ENCODE results near the gene PARD3.
"Not testable (repeated sequence)": the region's sequence is repeated elsewhere in the genome, so short reads cannot be mapped to it uniquely, and the experiment has no call there.

PARD3 gene

GRCh38 chr10:34358729-34359434, 456.2 kb downstream of the PARD3 start:
- no peak for DNase-seq

GRCh38 chr10:34356463-34356862, 458.6 kb downstream of the PARD3 start:
- DNase-seq: no peak

- not testable (repeated sequence) for DNase-seq
Measured at GRCh38 chr10:34353530-34353929, 461.6 kb downstream of the PARD3 start.

GRCh38 chr10:34352599-34353204, 462.4 kb downstream of the PARD3 start:
- DNase-seq: not testable (repeated sequence)

GRCh38 chr10:34351161-34351560, 463.9 kb downstream of the PARD3 start:
- DNase-seq: no peak

GRCh38 chr10:34348917-34349485, 466.1 kb downstream of the PARD3 start:
- no peak for DNase-seq

- no peak for DNase-seq
Measured at GRCh38 chr10:34348021-34348420, 467.1 kb downstream of the PARD3 start.

- DNase-seq: no peak
Measured at GRCh38 chr10:34347131-34347530, 468.0 kb downstream of the PARD3 start.

DNA sequence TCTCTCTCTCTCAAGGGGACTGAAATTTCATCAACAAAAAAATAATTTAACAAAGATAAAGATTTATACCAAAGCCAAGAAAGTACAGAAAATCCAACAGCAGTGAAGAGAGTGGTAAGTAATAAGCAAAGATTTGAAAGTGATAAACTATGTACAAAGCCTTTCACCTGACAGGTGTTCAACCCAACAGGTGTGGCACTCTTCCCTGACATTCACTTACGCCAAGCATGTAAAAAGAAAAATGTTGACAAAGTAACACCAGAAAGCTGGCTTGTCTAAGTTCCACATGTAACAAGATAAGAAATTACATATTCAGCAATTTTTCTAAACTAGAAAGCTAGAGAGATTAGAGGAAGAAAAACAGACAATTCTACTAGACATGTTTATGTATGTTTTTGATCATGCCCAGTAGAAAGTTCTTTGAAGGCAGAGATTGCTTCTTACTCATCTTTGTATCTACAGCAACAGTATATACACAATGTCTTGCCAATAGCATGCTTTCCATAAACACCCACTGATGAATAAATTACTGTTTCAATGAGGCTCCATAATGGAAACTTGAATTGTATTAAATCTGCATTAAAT, 468.5 kb downstream of the PARD3 start:
- no peak for DNase-seq

- DNase-seq: no peak
Measured at GRCh38 chr10:34345383-34345782, 469.7 kb downstream of the PARD3 start.

GRCh38 chr10:34343764-34344163, 471.3 kb downstream of the PARD3 start:
- DNase-seq: no peak

GRCh38 chr10:34341473-34341872, 473.6 kb downstream of the PARD3 start:
- no peak for DNase-seq

GRCh38 chr10:34340934-34341333, 474.2 kb downstream of the PARD3 start:
- DNase-seq: no peak

DNA sequence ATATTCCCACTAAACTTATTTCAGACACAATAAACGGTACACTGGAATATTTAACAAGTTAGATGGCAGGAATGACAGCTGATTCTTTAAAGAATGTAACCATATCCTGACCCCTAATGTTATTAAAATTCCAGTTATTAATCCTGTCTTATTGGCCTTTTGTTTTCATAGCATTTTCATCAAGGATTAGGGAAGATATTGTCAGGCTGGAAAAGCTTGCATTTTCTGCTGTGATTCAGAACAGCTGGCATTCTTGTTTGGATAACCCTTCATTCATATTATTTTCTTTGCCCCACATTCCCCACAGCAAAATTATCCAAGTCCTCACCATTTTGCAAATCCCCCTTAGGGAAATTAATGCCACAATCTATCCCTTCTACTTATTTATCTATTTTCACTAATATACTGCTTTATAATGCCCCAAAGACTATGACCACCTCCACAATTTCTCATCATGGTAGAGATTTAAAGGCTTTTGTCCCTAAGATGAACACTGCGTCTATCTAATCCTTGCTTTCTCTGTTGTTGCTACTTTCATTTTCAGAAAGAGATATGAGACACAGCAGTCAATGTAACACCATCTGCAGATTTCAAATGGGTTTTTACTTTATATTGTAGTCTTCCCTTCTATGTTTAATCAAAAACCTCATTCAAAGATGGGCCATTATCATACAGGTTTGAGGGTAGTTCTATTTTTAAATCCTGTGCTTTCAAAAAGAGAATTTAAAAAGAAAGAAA, 475.1 kb downstream of the PARD3 start:
- no peak for DNase-seq

DNA sequence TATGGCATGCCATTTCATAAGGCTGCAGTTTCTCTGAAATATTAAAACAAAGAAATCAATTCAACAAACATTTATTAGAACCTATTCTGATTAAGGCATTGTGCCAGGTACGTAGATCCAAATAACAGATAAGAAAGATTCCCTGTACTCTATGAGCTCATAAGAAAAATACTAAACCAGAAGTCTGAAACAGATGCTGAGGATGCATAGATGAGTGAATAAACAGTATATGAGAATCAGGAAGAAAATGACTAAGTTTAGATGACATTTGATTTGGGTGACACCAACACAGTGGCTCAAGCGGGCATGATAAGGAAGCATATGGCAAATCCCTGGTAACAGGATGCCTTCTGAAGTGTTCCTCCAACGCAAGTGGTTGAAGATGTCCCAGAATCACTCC, 477.2 kb downstream of the PARD3 start:
- no peak for DNase-seq

DNA sequence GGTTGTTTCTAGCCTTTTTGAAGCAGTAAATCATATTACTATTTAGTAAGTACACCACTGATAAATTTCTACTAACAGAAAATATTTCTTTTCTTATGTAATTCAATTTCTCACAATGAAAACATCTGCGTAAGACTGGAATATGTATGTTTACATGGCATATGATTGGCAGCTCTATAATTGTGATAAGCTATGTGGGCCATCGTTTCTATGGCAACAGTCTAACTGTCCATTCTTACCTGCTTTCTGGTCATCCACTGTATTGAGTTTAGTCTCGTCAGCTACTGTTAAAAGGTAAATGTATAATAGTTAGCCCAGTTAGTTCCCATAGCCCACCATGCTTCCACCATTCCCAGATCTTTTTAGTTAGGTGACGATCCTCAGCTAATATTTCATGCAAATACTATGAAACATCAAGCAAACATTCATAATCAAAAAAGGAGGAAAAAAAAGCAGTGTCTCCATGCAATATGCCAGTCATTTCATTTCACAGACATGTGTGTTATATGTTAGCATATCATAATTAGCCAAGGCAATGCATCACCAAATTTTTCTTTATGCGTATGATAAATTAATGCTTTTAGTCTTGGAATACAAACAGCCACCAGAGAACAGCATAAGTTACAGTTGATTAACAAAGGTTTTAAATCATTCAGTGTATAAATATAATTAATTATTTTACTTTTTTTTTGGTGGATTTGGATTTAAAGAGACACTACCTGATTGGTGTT, 479.0 kb downstream of the PARD3 start:
- DNase-seq: no peak

GRCh38 chr10:34334908-34335307, 480.2 kb downstream of the PARD3 start:
- no peak for DNase-seq

DNA sequence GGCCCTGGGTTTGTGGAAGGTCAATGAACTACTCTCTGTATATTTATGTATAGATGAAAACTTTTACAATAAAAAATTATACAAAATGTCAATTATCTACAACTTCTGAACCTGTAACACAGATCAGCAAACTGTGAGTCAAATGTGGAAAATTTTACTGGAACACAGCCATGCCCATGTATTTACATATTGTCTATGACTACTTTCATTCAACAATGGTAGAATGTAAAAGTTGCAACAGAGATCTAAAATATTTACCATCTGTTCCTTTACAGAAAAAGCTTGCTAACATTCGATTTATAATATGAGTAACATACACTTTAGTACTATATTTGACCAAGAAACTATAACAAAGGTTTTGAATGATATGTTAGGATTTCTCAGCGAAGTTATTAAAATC, 481.6 kb downstream of the PARD3 start:
- no peak for DNase-seq

- no peak for DNase-seq
Measured at GRCh38 chr10:34327184-34327583, 487.9 kb downstream of the PARD3 start.

DNA sequence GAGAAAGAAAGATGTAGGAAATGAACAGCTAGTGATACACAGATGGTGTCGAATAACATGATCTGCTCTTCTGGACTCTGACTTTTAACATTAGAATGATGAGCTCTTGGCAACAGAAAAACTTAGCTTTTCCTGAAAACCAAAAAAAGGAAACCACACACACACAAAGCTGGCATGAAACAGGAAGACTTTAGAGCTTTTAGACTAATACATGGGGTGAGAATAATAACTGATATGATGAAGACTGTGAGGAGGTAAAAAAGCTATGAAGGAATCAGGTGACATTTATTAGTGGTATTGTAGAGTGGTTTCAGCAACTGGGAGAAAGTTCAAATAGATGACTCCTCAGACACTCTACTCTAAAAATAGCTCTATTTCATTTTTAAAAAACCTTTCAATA, 491.9 kb downstream of the PARD3 start:
- DNase-seq: no peak

GRCh38 chr10:34320265-34320664, 494.8 kb downstream of the PARD3 start:
- peak; percentile 28 for DNase-seq

DNA sequence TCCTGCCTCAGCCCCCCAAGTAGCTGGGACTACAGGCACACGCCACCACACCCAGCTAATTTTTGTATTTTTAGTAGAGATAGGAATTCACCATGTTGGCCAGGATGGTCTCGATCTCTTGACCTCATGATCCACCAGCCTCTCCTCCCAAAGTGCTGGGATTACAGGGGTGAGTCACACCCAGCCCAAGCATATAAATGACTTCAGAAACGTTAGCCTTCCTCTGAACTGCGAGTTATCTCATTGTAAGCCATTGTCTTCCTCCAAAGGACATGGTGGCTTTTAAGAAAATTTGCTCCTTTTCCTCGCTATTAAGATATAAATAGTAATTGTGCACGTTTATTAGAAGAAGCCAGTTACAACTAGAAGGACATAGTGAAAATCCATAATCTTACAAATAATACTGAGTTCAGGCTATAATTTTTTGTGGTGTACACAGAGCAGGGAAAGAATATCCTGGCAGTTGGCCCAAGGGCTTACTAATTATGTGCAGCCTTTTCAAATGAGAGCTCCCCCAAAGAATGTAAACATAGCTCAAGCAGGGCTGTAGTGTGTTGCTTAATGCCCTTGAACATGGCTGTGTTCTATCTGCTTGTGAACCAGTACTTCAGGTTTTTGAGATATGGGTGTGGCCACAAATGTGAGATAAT, 495.8 kb downstream of the PARD3 start:
- DNase-seq: peak; percentile 3
